Caki2 (cell line): ENCODE measurements around the gene PLEKHG4B. TPM values are rescaled to one million over a fixed set of nuclear protein-coding genes. Genes with fewer than 3 reads are reported as not detected.
A peak's percentile ranks its signal among the peaks of the same experiment; 100 is the strongest.
"Not testable (repeated sequence)": the region's sequence is repeated elsewhere in the genome, so short reads cannot be mapped to it uniquely, and the experiment has no call there.

Source experiments
- DNase-seq: peaks from one replicate; pipeline ENCODE4 v3.0.0-alpha.2; 2015; ENCODE audit warnings: low read depth
- in situ Hi-C: cut with HindIII; loops from 2 replicates; pipeline ENCODE4 v1.10.0; 2016; ENCODE audit warnings: low sequenced_read_pairs, low pct_unique_long_range_greater_than_20kb, mixed read lengths
- total RNA-seq: library from RNA; depleted of rRNA; stranded (reverse); fragments of >200 nt; shearing (Covaris generic); gene quantifications from 2 replicates; pipeline ENCODE4 v1.2.3, GENCODE V29; 2014; ENCODE audit warnings: low replicate concordance

The PLEKHG4B gene
- total RNA-seq, 1 experiment from 2014 or later, result not detected

DNA sequence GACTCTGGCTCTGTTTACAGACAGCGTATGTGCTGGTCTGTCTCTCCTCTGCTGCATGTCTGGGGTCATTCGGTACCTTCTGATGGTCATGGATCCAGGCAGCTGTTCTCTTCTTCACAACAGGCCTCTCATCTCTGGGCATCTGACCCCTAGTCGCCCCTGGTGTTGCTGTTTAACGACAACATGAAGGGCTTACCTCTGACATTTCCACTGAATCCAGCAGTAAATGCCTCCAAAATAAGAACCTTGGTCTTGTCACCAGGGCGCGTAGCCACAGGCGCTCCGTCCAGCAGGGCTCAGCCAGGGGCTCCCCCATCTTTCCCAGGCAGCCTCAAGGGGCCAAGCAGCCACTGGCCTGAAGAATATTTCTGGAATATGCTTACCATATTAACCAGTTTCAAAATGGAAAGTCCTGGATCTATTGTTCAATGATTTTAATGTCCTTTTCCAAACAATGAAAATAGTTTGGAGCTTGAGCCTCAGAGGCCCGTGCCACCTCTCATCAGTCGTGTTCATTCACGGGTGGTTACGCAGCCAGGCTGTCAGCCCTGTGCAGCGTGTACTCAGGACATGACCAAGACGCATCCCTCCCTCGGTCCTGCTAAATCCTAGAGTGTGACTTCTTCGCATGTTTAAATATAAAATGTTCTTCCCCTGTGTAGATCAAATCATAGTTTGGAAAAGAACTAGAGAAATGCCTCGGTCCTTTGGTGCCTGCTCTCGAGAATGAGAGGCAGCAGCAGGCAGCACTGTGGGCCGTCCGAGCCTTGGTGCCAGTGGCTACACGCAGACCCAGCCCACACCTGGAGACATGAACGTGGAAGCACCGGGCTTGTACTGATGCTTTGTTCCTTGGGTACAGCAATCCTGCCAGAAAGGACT is 69.2 kb downstream of the PLEKHG4B start:
- DNase-seq, result no peak
- in situ Hi-C loops, result no loop called here

DNA sequence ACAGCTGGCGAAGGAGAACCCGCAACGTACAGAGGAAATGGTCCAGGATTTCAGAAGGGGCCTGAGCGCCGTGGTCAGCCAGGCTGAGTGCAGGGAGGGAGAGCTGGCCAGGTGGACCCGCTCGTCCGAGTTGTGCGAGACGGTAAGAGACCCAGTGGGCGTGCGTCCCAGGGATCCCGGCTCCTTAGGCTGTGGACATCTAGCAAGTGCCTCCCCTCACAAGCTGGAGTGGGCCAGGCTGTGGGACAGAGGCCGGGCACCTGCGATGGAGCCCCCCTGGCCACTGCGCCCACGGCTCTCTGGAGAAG is 69.8 kb downstream of the PLEKHG4B start:
- no peak for DNase-seq
- in situ Hi-C loops, result no loop called here

DNA sequence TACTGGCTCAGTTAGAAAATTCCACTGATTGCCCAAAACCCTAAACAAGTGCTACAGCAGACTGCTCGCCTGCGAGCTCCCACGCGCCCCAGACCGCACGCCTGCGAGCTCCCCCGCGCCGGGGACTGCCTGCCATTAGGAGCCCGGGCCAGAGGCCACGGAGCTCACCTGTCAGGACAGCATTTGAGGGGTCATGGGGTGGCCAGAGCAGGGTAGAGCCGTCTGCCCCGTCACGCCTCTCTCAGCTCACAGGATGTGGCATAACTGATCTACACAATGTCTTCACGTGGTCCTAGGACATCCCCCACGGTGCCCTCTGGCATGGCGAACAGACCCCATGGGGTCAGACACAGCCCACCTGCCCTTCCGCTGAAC is 70.2 kb downstream of the PLEKHG4B start:
- DNase-seq, result no peak
- in situ Hi-C loops, result no loop called here

DNA sequence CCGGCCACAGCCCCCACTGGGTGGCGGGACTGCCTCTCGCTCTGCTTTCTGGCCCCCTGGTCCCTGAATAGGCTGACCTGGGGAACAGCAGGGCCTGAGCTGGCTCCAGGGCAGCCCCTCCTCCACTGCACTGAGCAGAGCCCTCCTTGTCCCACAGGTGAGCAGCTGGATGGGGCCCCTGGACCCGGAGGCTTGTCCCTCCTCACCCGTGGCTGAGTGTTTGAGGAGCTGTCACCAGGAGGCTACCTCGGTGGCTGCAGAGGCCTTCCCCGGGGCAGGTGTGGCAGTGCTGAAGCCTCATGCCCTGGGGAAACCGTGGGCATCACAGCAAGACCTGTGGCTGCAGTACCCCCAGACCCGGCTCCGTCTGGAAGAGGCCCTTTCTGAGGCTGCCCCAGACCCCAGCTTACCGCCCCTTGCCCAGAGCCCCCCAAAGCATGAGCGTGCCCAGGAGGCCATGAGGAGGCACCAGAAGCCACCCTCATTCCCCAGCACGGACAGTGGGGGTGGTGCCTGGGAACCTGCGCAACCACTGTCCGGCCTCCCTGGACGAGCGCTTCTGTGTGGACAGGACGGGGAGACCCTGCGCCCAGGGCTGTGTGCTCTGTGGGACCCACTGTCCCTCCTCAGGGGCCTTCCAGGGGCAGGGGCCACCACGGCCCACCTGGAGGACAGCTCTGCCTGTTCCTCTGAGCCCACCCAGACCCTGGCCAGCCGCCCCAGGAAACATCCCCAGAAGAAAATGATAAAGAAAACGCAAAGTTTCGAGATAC is 70.8 kb downstream of the PLEKHG4B start:
- DNase-seq, result no peak
- in situ Hi-C loops, result no loop called here

- in situ Hi-C loops, result no loop called here
- no peak for DNase-seq
These were observed 71.3 kb downstream of the PLEKHG4B start for GRCh38 chr5:163338-163620.

DNA sequence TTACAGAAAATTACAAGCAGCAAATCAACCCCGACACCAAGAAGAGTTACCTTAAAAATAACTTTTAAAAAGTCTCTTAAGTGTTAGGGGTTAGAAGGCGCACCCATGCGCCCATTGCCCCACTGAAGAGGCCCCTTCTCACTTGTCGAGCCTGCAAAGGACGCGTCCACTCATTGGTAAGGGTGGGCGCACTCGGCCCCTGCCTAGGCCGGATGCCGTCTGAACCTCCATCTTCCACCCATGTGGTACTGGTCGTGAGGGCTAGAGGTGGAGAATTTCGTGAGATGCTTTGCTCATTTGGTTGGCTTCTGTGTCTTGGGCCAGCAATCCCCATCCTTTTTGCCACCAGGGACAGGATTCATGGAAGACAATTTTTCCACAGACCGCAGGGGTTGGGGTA is 71.9 kb downstream of the PLEKHG4B start:
- in situ Hi-C loops, result no loop called here

DNA sequence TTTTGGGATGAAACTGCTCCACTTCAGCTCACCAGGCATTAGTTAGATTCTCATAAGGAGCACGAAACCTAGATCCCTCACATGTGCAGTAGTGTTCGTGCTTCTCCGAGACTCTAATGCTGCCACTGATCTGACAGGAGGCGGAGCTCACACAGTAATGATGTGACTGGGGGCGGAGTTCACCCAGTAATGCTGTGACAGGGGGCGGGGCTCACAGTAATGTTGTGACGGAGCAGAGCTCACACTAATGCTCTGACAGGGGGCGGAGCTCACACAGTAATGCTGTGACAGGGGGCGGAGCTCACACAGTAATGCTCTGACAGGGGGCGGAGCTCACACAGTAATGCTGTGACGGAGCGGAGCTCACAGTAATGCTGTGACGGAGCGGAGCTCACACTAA is 72.3 kb downstream of the PLEKHG4B start:
- in situ Hi-C loops, result no loop called here
- DNase-seq, result peak; percentile 64

More for the DNA sequence above, 71.9 kb downstream of the PLEKHG4B start:
- DNase-seq, result no peak

DNA sequence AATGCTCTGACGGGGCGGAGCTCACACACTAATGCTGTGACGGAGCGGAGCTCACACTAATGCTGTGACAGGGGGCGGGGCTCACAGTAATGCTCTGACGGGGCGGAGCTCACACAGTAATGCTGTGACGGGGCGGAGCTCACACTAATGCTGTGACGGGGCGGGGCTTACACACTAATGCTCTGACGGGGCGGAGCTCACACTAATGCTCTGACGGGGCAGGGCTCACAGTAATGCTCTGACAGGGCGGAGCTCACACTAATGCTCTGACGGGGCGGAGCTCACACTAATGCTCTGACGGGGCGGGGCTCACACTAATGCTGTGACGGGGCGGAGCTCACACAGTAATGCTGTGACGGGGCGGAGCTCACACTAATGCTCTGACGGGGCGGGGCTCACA is 72.8 kb downstream of the PLEKHG4B start:
- DNase-seq, in situ Hi-C loops: not testable (repeated sequence)

DNA sequence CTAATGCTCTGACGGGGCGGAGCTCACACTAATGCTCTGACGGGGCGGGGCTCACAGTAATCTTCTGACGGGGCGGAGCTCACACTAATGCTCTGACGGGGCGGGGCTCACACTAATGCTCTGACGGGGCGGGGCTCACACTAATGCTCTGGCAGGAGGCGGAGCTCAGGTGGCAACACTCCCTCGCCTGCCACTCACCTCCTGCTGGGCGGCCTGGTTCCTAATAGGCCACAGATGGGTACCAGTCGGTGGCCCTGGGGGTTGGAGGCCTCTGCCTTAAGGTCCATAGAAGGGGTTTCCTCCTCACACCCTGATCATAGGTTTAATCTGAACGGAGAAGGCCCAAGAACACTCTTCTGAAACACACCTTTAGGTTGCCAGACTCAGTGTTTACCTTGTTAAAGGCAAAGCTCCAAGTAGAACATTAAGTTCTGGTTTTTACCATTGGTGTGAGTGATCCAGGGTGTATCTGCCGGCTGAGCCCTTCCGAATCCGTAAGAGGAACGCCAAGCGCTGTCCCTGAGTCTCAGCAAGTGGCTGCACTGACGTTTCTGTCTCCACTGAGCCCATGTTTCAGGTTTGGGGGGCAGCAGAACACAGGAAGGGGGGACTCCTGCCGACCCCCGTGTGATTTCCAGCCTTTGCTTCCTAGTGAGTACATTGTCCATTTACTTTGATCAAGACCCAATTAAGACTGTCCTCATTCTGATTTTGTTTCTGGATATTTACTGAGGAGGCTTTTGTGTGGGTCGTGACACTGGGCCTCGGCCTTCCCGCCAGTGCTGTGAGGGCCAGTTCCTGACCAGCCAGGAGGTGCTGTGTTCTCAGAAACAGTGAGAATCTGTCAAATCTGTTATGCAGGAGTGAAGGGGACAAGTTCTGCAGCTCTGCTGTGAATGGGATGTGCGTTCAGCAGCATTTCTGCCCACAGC is 74.7 kb downstream of the PLEKHG4B start:
- in situ Hi-C loops, result no loop called here
- no peak for DNase-seq

GRCh38 chr5:167511-167910 is 75.5 kb downstream of the PLEKHG4B start:
- in situ Hi-C loops, result no loop called here
- no peak for DNase-seq

DNA sequence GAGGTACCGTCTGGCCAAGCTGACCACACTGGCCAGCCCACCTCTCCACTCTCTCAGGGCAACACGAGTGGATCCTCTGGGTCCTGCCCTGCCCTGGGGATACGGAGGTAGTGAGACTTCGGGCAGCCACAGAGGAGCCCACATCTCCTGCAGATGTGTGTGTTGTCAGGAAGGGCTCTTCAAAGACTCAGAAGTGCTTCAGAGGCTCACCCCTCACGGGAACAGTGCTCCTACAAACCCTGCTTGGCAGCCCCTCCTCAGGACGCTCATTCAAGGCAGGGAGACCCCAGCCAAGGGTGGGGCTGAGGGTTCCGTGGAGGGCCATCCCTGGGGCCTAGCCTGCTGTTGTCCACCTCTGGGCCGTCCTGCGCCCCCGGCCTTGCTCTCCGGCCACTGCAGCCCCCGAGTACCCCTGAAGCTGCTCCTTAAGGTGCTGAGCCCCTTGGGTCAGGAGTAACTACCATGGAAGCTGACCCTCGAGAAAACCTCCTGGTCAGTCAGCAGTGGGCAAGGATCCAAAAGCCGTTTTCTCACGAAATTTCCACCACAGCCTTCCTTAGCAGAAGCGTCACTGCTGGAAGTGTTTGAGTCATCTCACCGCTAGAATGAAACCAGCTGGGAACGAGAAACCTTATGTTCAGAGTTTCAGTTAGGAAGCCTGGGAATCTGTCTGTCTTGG is 76.2 kb downstream of the PLEKHG4B start:
- DNase-seq, result no peak
- in situ Hi-C loops, result no loop called here

- in situ Hi-C loops, result no loop called here
- DNase-seq, result no peak
These were observed 77.2 kb downstream of the PLEKHG4B start for GRCh38 chr5:169071-169727.

GRCh38 chr5:169728-170094 is 77.7 kb downstream of the PLEKHG4B start:
- DNase-seq, result no peak
- in situ Hi-C loops, result no loop called here

GRCh38 chr5:170971-171800 is 79.2 kb downstream of the PLEKHG4B start:
- in situ Hi-C loops, result no loop called here
- no peak for DNase-seq

- in situ Hi-C loops, result no loop called here
- DNase-seq, result no peak
These were observed 79.9 kb downstream of the PLEKHG4B start for GRCh38 chr5:171801-172331.

- in situ Hi-C loops, result no loop called here
- DNase-seq, result no peak
These were observed 80.5 kb downstream of the PLEKHG4B start for GRCh38 chr5:172421-172820.

DNA sequence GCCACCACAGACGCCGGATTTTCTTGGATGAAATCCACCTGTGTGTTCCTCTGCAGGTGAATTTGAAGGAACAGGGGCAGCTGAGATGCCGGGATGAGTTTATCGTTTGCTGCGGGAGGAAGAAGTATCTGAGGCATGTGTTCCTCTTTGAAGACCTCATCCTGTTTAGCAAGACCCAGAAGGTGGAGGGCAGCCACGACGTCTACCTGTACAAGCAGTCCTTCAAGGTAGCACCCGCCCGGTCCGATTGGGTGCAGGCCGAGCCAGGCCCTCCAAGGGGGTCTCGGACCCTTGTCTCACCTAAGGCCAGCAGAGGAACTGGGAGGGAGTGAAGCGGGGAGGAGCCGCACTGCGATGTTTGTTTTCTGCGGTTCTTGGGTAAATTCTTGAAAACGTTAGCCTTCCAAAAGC is 80.9 kb downstream of the PLEKHG4B start:
- in situ Hi-C loops, result no loop called here
- DNase-seq, result no peak
